Measurements from ENCODE around the gene MYO9A.
"Not testable (repeated sequence)": the region's sequence is repeated elsewhere in the genome, so short reads cannot be mapped to it uniquely, and the experiment has no call there.

The MYO9A gene

GRCh38 chr15:72070817-72071447, 47.0 kb downstream of the MYO9A start:
- Histone ChIP-seq H3K27me3 (ENCODE audit: control insufficient read depth in 1 of 2, insufficient read depth in 2 of 2, low read length in 2 of 2) (no peaks in the 10 kb centered on the region), H3K27ac (ENCODE audit: low read depth, low read length) (no peak overlapping the region), H3K4me1 (ENCODE audit: control insufficient read depth in 1 of 2, insufficient read depth in 2 of 2, low read length in 2 of 2) (no peaks in the 10 kb centered on the region), H3K9me3 (ENCODE audit: control insufficient read depth in 1 of 2, low read length in 2 of 2) (no peaks in the 10 kb centered on the region), H3K4me3 (ENCODE audit: low read depth in 1 of 2, low read length in 2 of 2) (no peak overlapping the region), H3K9ac (ENCODE audit: low read depth in 1 of 2, low read length in 2 of 2) (no peak overlapping the region), H3K36me3 (ENCODE audit: control insufficient read depth in 1 of 2, insufficient read depth in 2 of 2, low read length in 2 of 2) (no peaks in the 10 kb centered on the region)

GRCh38 chr15:72068856-72069255, 49.1 kb downstream of the MYO9A start:
- Histone ChIP-seq H3K4me3 (ENCODE audit: low read depth in 1 of 2, low read length in 2 of 2) (no peak overlapping the region), H3K27ac (ENCODE audit: low read depth, low read length) (no peak overlapping the region), H3K9me3 (ENCODE audit: control insufficient read depth in 1 of 2, low read length in 2 of 2) (no peaks in the 10 kb centered on the region), H3K36me3 (ENCODE audit: control insufficient read depth in 1 of 2, insufficient read depth in 2 of 2, low read length in 2 of 2) (no peaks in the 10 kb centered on the region), H3K4me1 (ENCODE audit: control insufficient read depth in 1 of 2, insufficient read depth in 2 of 2, low read length in 2 of 2) (no peaks in the 10 kb centered on the region), H3K27me3 (ENCODE audit: control insufficient read depth in 1 of 2, insufficient read depth in 2 of 2, low read length in 2 of 2) (no peaks in the 10 kb centered on the region), H3K9ac (ENCODE audit: low read depth in 1 of 2, low read length in 2 of 2) (no peak overlapping the region)

DNA sequence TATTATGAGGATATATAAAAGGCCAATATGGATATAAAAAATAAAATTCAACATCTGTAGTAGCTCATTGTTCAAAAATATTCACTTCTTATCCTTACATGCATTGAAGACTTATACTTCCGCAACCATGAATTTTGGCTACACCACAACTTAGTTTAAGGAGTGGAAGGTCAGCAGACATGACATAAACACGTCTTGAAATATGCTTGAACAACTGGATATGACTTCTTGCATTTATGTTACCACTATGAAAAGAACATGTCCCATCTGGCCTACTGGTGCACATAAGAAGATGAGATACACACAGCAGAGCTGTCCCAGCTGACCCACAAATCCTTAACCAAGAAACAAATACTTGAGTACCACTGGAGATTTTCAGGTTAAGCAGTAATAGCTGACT, 52.1 kb downstream of the MYO9A start:
- H3K9ac ChIP-seq (ENCODE audit: low read depth in 1 of 2, low read length in 2 of 2): no peak overlapping the region
- H3K27me3 ChIP-seq (ENCODE audit: control insufficient read depth in 1 of 2, insufficient read depth in 2 of 2, low read length in 2 of 2): no peaks in the 10 kb centered on the region
- H3K4me1 ChIP-seq (ENCODE audit: control insufficient read depth in 1 of 2, insufficient read depth in 2 of 2, low read length in 2 of 2): no peaks in the 10 kb centered on the region
- H3K9me3 ChIP-seq (ENCODE audit: control insufficient read depth in 1 of 2, low read length in 2 of 2): no peaks in the 10 kb centered on the region
- no peak overlapping the region for H3K4me3 ChIP-seq (ENCODE audit: low read depth in 1 of 2, low read length in 2 of 2)
- H3K36me3 ChIP-seq (ENCODE audit: control insufficient read depth in 1 of 2, insufficient read depth in 2 of 2, low read length in 2 of 2): no peaks in the 10 kb centered on the region
- no peak overlapping the region for H3K27ac ChIP-seq (ENCODE audit: low read depth, low read length)

- Histone ChIP-seq H3K27ac (ENCODE audit: low read depth, low read length) (no peak overlapping the region), H3K9ac (ENCODE audit: low read depth in 1 of 2, low read length in 2 of 2) (no peak overlapping the region), H3K4me1 (ENCODE audit: control insufficient read depth in 1 of 2, insufficient read depth in 2 of 2, low read length in 2 of 2) (no peaks in the 10 kb centered on the region), H3K4me3 (ENCODE audit: low read depth in 1 of 2, low read length in 2 of 2) (no peak overlapping the region), H3K9me3 (ENCODE audit: control insufficient read depth in 1 of 2, low read length in 2 of 2) (no peaks in the 10 kb centered on the region), H3K36me3 (ENCODE audit: control insufficient read depth in 1 of 2, insufficient read depth in 2 of 2, low read length in 2 of 2) (no peaks in the 10 kb centered on the region), H3K27me3 (ENCODE audit: control insufficient read depth in 1 of 2, insufficient read depth in 2 of 2, low read length in 2 of 2) (no peaks in the 10 kb centered on the region)
Observed at GRCh38 chr15:72063186-72063585, 54.8 kb downstream of the MYO9A start.

- no peaks in the 10 kb centered on the region for H3K27me3 ChIP-seq (ENCODE audit: control insufficient read depth in 1 of 2, insufficient read depth in 2 of 2, low read length in 2 of 2)
- H3K36me3 ChIP-seq (ENCODE audit: control insufficient read depth in 1 of 2, insufficient read depth in 2 of 2, low read length in 2 of 2): no peaks in the 10 kb centered on the region
- no peak overlapping the region for H3K9ac ChIP-seq (ENCODE audit: low read depth in 1 of 2, low read length in 2 of 2)
- H3K4me1 ChIP-seq (ENCODE audit: control insufficient read depth in 1 of 2, insufficient read depth in 2 of 2, low read length in 2 of 2): peaks cover 0 to 2% of the 10 kb centered on the region in 2 donors
- H3K9me3 ChIP-seq (ENCODE audit: control insufficient read depth in 1 of 2, low read length in 2 of 2): no peaks in the 10 kb centered on the region
- H3K4me3 ChIP-seq (ENCODE audit: low read depth in 1 of 2, low read length in 2 of 2): no peak overlapping the region
- H3K27ac ChIP-seq (ENCODE audit: low read depth, low read length): no peak overlapping the region
Observed at GRCh38 chr15:72062319-72062718, 55.6 kb downstream of the MYO9A start.

- no peak overlapping the region for H3K27ac ChIP-seq (ENCODE audit: low read depth, low read length)
- H3K4me1 ChIP-seq (ENCODE audit: control insufficient read depth in 1 of 2, insufficient read depth in 2 of 2, low read length in 2 of 2): peaks cover 0 to 3% of the 10 kb centered on the region in 2 donors
- H3K27me3 ChIP-seq (ENCODE audit: control insufficient read depth in 1 of 2, insufficient read depth in 2 of 2, low read length in 2 of 2): no peaks in the 10 kb centered on the region
- H3K9me3 ChIP-seq (ENCODE audit: control insufficient read depth in 1 of 2, low read length in 2 of 2): no peaks in the 10 kb centered on the region
- H3K36me3 ChIP-seq (ENCODE audit: control insufficient read depth in 1 of 2, insufficient read depth in 2 of 2, low read length in 2 of 2): no peaks in the 10 kb centered on the region
- no peak overlapping the region for H3K9ac ChIP-seq (ENCODE audit: low read depth in 1 of 2, low read length in 2 of 2)
- no peak overlapping the region for H3K4me3 ChIP-seq (ENCODE audit: low read depth in 1 of 2, low read length in 2 of 2)
Observed at GRCh38 chr15:72060687-72061250, 57.2 kb downstream of the MYO9A start.

- peaks cover 0 to 3% of the 10 kb centered on the region in 2 donors for H3K4me1 ChIP-seq (ENCODE audit: control insufficient read depth in 1 of 2, insufficient read depth in 2 of 2, low read length in 2 of 2)
Observed at GRCh38 chr15:72058585-72058984, 59.4 kb downstream of the MYO9A start.

GRCh38 chr15:72057548-72058091, 60.3 kb downstream of the MYO9A start:
- Histone ChIP-seq H3K9ac (ENCODE audit: low read depth in 1 of 2, low read length in 2 of 2) (no peak overlapping the region), H3K4me3 (ENCODE audit: low read depth in 1 of 2, low read length in 2 of 2) (no peak overlapping the region), H3K27ac (ENCODE audit: low read depth, low read length) (no peak overlapping the region), H3K36me3 (ENCODE audit: control insufficient read depth in 1 of 2, insufficient read depth in 2 of 2, low read length in 2 of 2) (no peaks in the 10 kb centered on the region), H3K4me1 (ENCODE audit: control insufficient read depth in 1 of 2, insufficient read depth in 2 of 2, low read length in 2 of 2) (peaks cover 0 to 3% of the 10 kb centered on the region in 2 donors), H3K9me3 (ENCODE audit: control insufficient read depth in 1 of 2, low read length in 2 of 2) (no peaks in the 10 kb centered on the region), H3K27me3 (ENCODE audit: control insufficient read depth in 1 of 2, insufficient read depth in 2 of 2, low read length in 2 of 2) (no peaks in the 10 kb centered on the region)

More at GRCh38 chr15:72058585-72058984, 59.4 kb downstream of the MYO9A start:
- H3K9ac ChIP-seq (ENCODE audit: low read depth in 1 of 2, low read length in 2 of 2): no peak overlapping the region
- H3K36me3 ChIP-seq (ENCODE audit: control insufficient read depth in 1 of 2, insufficient read depth in 2 of 2, low read length in 2 of 2): no peaks in the 10 kb centered on the region
- H3K27me3 ChIP-seq (ENCODE audit: control insufficient read depth in 1 of 2, insufficient read depth in 2 of 2, low read length in 2 of 2): no peaks in the 10 kb centered on the region
- no peak overlapping the region for H3K27ac ChIP-seq (ENCODE audit: low read depth, low read length)
- no peak overlapping the region for H3K4me3 ChIP-seq (ENCODE audit: low read depth in 1 of 2, low read length in 2 of 2)
- H3K9me3 ChIP-seq (ENCODE audit: control insufficient read depth in 1 of 2, low read length in 2 of 2): no peaks in the 10 kb centered on the region

DNA sequence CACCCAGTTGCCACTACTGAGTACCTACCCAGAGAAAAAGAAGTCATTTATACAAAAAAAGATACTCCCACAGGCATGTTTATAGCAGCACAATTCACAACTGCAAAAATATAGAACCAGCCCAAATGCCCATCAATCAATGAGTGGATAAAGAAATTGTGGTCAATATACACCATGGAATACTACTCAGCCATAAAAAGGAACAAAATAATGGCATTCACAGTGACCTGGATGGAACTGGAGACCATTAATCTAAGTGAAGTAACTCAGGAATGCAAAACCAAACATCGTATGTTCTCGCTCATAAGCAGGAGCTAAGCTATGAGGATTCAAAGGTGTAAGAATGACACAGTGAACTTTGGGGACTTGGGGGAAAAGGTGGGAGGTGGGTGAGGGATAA, 61.7 kb downstream of the MYO9A start:
- H3K4me3 ChIP-seq (ENCODE audit: low read depth in 1 of 2, low read length in 2 of 2); H3K27me3 ChIP-seq (ENCODE audit: control insufficient read depth in 1 of 2, insufficient read depth in 2 of 2, low read length in 2 of 2); H3K9me3 ChIP-seq (ENCODE audit: control insufficient read depth in 1 of 2, low read length in 2 of 2); H3K4me1 ChIP-seq (ENCODE audit: control insufficient read depth in 1 of 2, insufficient read depth in 2 of 2, low read length in 2 of 2); H3K27ac ChIP-seq (ENCODE audit: low read depth, low read length); H3K36me3 ChIP-seq (ENCODE audit: control insufficient read depth in 1 of 2, insufficient read depth in 2 of 2, low read length in 2 of 2); H3K9ac ChIP-seq (ENCODE audit: low read depth in 1 of 2, low read length in 2 of 2): not testable (repeated sequence)

DNA sequence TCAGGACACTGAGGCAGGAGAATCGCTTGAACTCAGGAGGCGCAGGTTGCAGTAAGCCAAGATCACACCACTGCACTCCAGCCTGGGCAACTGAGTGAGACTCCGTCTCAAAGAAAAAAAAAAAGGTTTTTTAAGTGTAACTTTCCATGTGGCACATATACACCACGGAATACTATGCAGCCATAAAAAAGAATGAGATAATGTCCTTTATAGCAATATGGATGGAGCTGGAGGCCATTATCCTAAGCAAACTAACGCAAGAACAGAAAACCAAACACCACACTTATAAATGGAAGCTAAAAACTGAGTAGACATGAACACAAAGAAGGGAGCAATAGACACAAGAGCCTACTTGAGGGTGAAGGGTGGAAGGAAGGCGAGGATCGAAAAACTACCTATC, 64.7 kb downstream of the MYO9A start:
- not testable (repeated sequence) for H3K36me3 ChIP-seq (ENCODE audit: control insufficient read depth in 1 of 2, insufficient read depth in 2 of 2, low read length in 2 of 2); H3K9me3 ChIP-seq (ENCODE audit: control insufficient read depth in 1 of 2, low read length in 2 of 2); H3K9ac ChIP-seq (ENCODE audit: low read depth in 1 of 2, low read length in 2 of 2); H3K27me3 ChIP-seq (ENCODE audit: control insufficient read depth in 1 of 2, insufficient read depth in 2 of 2, low read length in 2 of 2); H3K27ac ChIP-seq (ENCODE audit: low read depth, low read length); H3K4me3 ChIP-seq (ENCODE audit: low read depth in 1 of 2, low read length in 2 of 2); H3K4me1 ChIP-seq (ENCODE audit: control insufficient read depth in 1 of 2, insufficient read depth in 2 of 2, low read length in 2 of 2)

All from duodenal mucosa (tissue), 2 donors.